Thyroid gland (tissue), 4 donors: Measurements from ENCODE around the gene GABRR1.

Experiments used
- CTCF ChIP-seq, 6 experiments: fragments of 200-600 bp in 3 of 6; fragments of 450-650 bp in 3 of 6; sonication (generic) in 3 of 6; IDR thresholded peaks; one replicate each; pipeline ENCODE4 v1.5.1; 2016 to 2019; ENCODE audit warnings: antibody characterized with exemption in 6 of 6, mild to moderate bottlenecking in 2 of 6, inconsistent platforms in 1 of 6, moderate library complexity in 1 of 6
- POLR2A ChIP-seq, 2 donors: fragments of 450-650 bp; IDR thresholded peaks; one replicate each; pipeline ENCODE4 v1.6.1; 2017; ENCODE audit warnings: antibody characterized with exemption in 2 of 2, mild to moderate bottlenecking in 2 of 2, moderate library complexity in 1 of 2

GRCh38 chr6:89258912-89259311 lies 41.8 kb upstream of the GABRR1 start:
- TF ChIP-seq CTCF (IDR thresholded peaks at IDR 0.05): no peak
- TF ChIP-seq POLR2A (IDR thresholded peaks at IDR 0.05): no peak
